ENCODE data around the gene NUP210L.

Gene NUP210L

DNA sequence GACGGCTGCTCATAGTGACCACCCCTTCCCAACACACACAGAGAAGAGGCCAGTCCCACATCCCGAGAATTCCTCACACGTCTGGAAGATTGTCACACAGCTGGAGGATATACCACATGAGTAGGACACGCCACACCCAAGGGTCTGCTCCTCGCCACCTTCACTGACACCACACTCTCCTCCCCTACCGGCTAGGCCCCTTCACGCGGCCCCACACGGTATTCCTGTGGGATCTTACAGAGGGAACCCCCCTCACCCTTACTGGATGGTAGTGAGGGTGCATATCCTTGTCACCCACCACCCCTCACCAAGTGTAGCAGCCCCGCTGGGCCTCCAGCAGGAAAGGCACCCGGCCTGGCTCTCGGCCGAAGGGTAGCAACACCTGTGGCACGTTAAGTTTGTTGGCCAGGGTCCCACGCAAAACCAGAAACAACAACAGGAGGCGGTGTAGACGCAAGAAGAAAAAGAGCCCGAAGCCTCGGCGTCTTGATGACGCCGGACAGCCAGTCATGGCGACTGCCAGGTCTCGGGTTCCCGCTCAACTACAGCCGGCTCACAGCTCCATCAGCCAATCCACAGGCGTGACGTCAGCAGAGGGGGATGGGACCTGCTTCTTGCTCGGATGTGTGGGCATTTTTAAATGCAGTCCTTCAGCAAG, at the start of gene NUP210L:
TSS of gene NUP210L (minus strand) at position 540 of the 658 bp plus-strand sequence.
- no peak for DNase-seq

DNA sequence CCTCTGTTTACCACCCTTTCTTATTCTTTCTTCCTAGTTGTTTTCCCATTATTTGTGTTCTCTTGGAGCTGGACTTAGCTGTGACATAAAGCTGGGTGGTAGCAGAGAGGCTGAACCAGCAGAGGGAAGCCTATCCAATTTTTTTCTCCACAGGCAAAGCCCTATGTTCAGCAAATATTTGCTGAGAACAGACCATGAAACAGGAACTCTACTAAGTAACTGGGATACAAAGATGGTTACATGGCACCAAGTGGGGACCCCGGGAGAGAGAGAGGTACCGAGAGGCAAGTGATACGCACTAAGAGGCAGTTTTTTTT, 44.6 kb upstream of the NUP210L start:
- DNase-seq = no peak

GRCh38 chr1:154198756-154199562, 44.1 kb upstream of the NUP210L start:
- no peak for DNase-seq

GRCh38 chr1:154193821-154194220, 38.9 kb upstream of the NUP210L start:
- DNase-seq = no peak

DNA sequence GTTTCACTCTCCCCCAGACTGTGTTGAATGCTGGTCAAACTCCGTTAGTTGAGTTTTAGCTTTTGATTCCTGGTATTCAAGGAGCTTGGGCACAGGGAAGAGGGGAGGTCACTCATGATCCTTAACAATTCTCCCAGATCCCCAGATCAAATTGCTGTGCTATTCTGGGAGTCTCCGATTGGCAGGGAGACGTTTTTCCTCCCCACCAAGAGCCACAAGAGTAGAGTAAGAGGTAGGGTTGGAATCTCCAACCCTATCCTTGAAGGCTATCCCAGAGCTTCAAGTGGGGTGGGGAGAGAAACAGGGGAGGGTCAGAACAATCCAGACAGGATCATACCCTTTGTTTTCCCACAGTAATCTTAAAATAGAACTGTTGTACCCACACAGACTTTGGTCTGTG, 37.6 kb upstream of the NUP210L start:
- DNase-seq = no peak

DNA sequence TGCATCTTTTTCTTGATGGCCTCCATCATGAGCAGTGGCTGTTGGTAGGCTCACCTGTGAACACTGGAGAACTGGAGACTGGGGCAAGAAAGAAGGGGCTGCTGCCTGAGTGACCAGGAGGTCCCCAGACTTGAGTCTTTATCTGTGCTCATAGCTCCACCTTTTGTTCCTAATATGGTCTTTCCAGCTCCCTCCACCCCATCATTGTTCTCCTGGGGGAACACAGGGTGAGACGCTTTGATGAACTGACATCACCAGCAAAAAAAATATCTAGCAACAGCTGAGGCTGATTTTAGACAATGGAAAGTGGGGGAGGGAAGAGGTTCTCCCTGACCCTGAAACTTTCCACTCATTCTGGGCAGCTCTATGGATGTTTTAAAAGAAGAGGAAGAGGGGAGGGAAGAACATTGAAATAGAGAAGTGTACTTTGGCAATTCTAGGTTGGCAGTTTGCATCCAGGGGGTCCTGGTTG, 37.2 kb upstream of the NUP210L start, which contains the start of gene TPM3:
TSS of gene TPM3 (minus strand) at position 111 of the 472 bp plus-strand sequence. CDS start at position 29, 82 bp downstream.
- DNase-seq = no peak

DNA sequence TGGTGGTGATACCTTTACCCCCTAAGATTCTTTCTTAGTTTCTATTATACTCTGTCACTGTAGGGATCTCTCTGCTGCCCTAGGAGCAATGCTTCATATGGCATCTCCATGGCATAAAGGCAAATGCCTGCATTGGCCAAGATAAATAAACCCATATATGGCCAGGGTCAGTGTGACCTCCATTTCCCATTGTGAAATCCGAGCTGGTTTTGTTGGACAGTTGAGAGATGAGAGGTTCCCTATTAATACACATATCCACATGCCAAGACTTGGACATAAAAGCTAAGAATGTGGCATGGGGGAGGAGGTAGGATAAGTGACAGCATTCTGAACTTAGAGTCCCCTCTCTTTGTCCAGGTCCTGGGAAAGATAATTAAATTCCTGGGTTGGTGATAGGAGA, 35.7 kb upstream of the NUP210L start:
- no peak for DNase-seq

DNA sequence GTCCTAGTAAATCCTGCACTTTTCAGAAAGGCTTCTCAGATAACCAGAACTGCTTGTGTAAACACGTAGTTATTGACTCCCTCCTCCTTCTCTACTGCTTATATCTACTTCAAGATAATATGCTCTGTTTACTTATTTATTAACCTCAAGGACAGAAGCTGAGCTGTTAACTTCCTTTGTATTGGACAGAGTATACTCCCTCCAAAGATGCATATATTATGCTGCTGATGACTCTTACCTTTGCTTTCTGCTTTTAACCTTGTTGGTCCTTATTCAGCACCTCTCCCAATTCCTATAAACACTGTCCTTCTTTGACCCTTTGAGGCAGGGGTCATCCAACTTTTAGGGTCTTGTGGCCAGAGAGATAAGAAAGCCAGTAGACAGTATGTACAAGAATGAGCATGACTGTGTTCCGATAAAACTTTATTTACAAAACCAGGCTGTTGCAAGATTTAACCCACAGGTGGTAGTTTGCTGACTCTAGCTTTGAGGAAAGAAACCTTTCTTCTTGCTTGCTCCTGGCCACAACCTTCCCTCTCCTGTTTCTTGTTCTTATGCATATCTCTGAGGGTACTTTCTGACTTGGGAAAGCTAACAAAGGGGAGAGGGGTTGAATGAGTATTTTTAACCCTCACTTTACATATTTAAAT, 32.1 kb upstream of the NUP210L start:
- no peak for DNase-seq

DNA sequence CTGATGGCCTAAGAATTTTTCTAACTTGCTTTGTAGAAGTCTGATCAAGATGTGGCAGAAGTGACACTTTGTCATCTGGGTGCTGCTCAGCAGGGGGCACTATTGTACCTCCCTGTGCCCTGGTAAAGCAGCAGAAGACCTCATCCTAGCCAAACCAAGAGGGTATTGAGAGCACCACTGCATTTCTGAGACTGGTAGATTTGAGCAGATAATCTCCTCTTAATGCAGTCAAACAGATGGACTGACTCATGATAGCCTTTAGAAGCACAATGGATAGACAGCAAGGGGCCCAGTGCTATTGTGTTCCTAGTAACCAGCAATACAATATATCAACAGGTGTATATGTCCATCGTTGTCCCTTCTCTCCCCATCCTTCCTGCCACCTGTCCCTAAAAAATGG, 31.3 kb upstream of the NUP210L start:
- peak; percentile 52 for DNase-seq

GRCh38 chr1:154183046-154183915, 28.4 kb upstream of the NUP210L start:
- DNase-seq = peak; percentile 89

DNA sequence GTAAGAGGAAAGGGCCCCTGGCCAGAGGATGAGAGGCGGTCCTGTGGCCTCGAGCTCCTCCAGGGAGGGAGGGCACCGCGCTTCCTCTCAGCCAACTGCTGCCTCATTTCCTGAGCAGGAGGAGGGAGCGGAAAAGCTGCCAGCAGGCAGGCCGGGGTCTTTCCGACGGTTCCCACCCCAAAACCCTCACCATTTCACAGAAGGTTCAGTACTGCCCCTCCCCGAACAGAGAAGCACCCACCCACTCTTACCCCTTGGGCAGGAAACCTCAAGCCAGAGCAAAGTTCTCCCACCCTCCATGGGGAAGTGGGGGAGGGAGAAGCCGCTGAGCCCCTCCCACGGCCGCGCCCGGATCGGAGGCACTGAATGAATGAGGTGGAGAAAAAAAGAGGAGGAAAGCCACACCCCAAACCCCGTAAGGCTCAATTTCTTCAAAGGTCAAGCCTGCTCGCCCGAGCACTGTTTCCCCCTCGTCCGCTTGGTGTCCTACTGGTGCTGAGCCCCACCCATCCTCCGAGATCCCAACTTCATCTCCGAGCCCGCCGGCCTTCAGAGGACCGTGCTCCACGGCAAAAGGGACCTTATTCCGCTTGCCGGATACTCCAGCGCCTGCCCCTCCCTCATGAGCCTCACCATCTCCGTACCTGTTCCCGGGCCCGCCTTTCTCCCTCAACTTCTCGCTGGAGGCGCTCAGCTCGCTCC, 27.6 kb upstream of the NUP210L start:
- DNase-seq = peak; percentile 78

GRCh38 chr1:154181944-154182343, 27.1 kb upstream of the NUP210L start:
- no peak for DNase-seq

DNA sequence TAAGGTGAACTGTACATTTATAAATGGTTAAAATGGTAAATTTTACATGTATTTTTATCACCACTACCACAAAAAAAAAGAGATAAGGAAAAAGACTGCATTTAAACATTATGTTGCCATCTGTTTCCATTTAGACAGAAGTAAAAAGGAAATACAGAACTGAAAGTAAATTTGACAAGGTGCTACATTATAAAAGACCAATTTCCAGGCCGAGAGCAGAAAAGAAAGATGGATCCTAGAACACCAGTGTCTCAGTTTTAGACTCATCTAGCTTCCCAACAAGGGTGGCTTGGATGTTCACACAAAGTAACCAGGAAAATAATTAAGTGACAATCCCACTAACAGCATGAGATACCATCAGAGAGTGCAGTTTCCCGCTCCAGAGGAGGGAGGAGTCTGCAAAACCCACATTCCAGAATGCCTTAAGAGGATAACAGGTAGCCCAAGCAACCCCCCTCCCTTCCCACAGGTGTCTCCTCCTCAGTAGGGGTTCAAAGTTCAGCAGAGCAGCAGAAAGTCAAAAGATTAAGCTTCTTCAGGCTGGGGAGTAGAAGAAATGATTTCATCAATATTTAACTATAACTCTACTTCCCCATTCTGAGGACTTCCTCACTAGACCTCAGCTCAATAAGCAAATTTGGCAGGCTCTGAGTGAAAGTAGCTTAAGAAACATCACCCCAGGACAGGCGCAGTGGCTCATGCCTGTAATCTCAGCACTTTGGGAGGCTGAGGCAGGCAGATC, 25.2 kb upstream of the NUP210L start:
- no peak for DNase-seq

DNA sequence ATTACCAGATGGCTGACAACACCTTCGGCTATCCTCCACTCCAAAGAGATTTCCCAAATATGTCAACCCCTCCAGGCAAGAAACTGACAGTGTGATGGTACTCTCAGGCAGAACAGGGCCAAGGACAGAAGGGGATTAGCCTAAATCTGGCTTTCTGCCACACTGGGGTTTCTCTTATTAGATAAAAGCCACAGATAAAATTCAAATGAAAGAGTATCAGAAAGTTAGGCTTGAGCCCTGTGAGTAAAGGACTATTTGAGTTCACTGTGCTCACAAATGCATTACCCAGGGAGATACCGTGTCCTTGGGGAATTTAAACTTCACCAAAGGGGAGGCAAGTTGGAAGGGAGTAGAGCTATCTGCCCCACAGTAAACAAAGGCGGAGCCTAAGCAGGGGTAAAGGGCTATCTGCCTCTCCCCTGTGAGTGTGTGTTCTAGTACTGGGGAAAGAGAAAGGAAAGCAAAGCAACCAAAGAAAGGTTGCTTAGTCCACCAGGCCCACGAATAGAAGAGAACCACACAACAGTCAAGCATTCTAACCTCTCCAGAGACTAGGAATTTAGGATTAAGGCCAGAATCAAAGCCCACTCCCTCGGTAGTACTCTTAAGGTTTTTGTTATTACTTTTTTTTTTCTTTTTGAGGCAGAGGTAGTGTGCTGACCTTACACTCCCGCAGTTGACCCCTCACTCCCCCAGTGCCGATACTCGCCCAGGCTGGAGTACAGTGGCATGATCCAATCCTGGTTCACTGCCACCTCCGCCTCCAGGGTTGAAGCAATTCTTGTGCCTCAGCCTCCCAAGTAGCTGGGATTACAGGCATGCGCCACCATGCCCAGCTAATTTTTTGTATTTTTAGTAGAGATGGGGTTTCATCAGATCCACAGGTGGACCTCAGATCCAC, 24.3 kb upstream of the NUP210L start:
- DNase-seq = no peak

DNA sequence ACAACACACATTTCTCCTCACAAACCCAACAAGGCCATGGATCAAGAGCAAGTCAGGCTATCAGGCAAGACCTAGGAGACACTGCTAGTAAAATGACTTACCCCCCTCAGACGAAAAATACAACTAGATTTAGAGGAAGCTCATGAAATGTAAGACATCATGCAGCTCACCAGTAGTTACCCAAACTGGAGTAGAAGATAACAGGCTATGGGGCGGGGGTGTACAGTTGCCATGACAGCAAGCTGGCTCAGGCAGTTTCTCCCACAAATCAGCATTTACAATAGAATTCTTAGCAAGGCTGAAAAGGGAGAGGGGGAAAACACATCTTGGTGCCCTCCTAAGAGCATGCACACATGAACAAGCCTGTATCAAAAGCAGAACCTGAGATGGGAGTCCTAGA, 23.1 kb upstream of the NUP210L start:
- DNase-seq = no peak

DNA sequence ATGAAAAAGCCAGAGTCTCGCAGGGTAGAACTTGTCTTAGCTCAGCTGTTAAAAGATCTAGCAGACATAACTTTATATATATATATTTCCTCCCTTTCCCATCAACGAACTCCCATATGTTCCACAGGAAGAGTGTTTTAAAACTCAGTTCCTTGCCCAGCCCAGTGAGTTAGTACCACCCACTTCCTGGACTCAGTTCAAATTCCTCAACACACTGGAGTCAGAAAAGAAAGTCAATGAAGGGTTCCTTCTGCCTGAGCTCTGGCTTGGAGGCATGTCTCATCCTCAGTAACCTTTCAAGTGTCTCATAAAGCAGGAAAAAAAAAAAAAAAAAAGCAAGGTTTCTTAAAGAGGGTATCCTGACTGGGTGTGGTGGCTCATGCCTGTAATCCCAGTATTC, 21.5 kb upstream of the NUP210L start:
- no peak for DNase-seq

DNA sequence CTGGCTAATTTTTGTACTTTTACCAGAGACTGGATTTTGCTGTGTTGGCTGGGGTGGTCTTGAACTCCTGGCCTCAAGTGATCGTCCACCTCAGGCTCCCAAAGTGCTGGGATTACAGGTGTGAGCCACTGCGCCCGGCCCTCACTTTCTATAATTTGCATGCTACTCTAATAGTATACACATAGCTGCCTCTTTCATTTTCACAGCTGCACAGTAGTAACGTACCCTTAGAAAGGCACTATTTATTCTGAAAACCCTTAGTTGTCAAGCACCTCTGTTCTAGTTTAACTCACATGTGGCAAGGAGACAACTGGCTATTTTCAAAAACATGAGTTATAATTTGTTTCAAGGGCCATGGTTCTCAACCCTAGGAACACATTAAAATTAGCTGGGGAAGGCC, 19.8 kb upstream of the NUP210L start:
- DNase-seq = no peak

DNA sequence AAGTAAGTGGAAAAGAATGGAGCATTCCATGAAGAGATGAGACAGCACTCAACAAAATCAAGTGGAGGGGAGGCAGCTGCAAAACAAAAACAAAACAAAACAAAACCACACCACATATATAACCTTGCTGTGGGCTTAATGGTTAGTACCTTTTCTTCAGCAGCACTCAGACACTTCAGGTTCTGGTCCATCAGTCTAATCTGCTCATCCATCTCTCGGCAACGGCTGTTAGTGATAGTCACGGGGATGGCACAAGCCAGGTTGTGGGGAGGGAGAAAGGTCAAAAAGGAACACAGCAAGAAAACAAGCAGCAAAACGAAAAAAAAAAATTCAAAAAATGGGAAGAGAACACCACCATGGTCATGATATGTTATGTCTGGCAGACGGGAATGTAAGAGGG, 17.0 kb upstream of the NUP210L start:
- DNase-seq = no peak

- no peak for DNase-seq
Measured at GRCh38 chr1:154171223-154171583, 16.3 kb upstream of the NUP210L start.

DNA sequence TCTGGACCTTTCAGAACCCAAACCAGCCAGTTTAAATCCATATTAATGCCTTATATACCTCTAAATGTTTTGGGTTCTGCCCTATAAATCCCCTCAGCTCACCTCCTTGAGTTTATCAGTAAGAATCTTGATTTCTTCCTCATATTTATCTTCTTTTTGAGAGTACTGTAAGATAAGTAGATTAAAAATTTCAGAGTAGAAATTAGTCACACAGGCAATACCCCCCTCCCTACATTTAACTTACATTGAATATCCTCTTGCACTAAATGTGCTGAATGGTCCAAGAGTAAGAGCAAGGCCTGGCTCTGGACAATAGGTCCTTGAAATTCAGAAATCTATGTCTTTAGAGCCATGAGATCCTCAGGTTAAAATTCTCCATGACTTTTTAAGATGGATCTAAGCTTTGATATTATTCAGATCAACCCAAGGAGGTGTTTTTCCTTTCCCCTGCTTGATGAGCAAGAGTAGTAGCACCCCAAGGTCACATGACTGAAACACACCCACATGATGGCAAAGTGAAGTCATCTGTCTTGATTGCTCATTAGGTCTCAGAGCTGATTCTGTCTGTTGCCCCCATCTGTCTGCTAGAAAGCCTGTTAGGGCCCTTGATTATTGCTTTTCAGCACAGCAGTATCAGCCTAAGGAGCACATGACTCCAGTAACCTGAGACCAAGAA, 15.8 kb upstream of the NUP210L start:
- DNase-seq = no peak
